Measurements from ENCODE around the gene CTSO.

Gene CTSO

DNA sequence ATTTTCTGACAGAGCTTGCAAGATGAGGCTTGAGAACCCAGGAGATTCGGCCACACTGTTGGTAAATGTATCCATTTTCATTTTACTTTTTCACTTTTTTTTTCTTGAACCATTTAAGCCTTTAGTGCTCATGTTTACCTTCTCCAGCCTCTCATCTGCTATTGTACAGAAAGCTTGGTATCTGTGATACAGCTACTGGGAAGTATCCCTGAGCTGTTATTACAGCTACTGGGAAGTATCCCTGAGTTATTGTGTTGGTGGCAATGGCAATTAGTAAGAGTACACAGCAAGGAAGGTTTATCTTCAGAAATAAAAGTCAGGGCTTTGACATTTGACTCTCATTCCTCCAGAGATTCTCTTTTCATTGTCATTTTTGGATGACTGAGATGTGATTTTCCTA, 11.8 kb downstream of the CTSO start:
- TF ChIP-seq GATA3 (IDR thresholded peaks at IDR 0.05; ENCODE audit: low read depth, low read length) = no peak
- no peak for TF ChIP-seq GATA2 (IDR thresholded peaks at IDR 0.05; ENCODE audit: low read depth, low read length)

GRCh38 chr4:155941085-155941790, 12.4 kb downstream of the CTSO start:
- TF ChIP-seq GATA3 (IDR thresholded peaks at IDR 0.05; ENCODE audit: low read depth, low read length) (no peak), GATA2 (IDR thresholded peaks at IDR 0.05; ENCODE audit: low read depth, low read length) (no peak)

DNA sequence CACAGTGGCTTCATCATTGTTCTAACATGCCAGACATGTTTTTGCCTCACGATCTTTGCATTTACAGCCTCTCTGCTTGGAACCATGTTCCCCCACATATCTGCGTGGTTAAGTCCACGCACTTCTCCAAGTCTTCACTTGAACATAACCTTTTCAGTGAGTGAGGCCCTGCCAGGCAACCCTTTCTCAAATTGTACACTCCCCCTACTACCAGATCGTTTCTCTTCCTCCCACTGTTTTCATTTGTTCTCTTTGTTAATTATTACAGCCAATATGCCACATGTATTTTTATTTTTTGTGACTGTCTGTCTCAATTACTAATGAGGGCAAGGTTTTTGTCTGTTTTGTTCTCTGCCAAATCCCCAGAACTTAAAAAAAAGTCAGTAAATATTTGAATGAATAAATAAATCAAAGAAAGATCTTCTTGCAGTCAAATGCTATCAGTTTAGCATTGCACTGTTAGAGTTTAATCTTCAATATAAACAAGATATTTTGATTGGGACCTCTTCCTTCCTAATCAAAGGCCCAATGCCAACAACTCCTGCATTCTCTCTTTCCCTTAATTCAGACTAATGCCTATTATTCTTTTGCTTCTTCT, 18.2 kb downstream of the CTSO start:
- TF ChIP-seq GATA3 (IDR thresholded peaks at IDR 0.05; ENCODE audit: low read depth, low read length) (no peak), GATA2 (IDR thresholded peaks at IDR 0.05; ENCODE audit: low read depth, low read length) (no peak)

DNA sequence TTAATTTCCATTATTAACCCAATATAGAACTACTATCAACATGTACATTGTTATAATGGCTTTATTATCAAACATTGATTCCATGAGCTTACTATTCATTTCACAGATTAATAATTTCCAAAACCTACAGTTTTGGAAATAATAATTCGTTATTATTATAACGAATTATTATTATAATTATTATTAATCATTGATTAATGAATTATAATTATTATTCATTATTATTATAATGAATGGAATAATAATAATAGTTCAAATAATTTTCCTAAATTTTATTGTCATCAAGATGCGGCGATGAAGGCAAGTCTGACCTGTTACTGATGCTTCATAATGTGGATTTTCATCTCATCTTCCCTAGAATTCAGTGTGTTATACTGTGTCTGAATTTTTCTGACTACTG, 22.0 kb downstream of the CTSO start:
- TF ChIP-seq GATA2 (IDR thresholded peaks at IDR 0.05; ENCODE audit: low read depth, low read length) (no peak), GATA3 (IDR thresholded peaks at IDR 0.05; ENCODE audit: low read depth, low read length) (no peak)

- TF ChIP-seq GATA3 (IDR thresholded peaks at IDR 0.05; ENCODE audit: low read depth, low read length) (no peak), GATA2 (IDR thresholded peaks at IDR 0.05; ENCODE audit: low read depth, low read length) (no peak)
Observed at GRCh38 chr4:155930330-155930729, 23.3 kb downstream of the CTSO start.

DNA sequence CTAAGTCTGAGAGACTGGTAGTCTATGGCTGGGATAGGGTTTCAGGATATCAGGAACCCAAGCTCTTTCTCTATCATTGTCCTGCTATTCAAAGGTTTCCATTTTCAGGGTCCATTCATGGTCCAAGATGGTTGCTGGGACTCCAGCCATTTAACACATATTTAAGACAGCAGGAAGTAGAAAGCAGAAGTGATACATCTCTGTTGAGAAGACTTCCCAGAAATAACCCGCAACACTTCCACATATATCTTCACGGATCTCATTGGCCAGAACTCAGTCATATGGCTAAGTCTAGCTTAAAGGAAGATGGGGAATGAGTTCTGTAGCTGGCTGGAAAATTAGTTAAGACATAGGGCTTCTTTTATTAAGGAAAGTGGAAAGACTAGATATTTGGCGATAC, 23.8 kb downstream of the CTSO start:
- TF ChIP-seq GATA2 (IDR thresholded peaks at IDR 0.05; ENCODE audit: low read depth, low read length) = no peak
- TF ChIP-seq GATA3 (IDR thresholded peaks at IDR 0.05; ENCODE audit: low read depth, low read length) = no peak

- TF ChIP-seq GATA2 (IDR thresholded peaks at IDR 0.05; ENCODE audit: low read depth, low read length) (no peak), GATA3 (IDR thresholded peaks at IDR 0.05; ENCODE audit: low read depth, low read length) (no peak)
Observed at GRCh38 chr4:155924637-155925036, 29.0 kb downstream of the CTSO start.

- TF ChIP-seq GATA3 (IDR thresholded peaks at IDR 0.05; ENCODE audit: low read depth, low read length) (no peak), GATA2 (IDR thresholded peaks at IDR 0.05; ENCODE audit: low read depth, low read length) (no peak)
Observed at GRCh38 chr4:155921597-155921996, 32.1 kb downstream of the CTSO start.

DNA sequence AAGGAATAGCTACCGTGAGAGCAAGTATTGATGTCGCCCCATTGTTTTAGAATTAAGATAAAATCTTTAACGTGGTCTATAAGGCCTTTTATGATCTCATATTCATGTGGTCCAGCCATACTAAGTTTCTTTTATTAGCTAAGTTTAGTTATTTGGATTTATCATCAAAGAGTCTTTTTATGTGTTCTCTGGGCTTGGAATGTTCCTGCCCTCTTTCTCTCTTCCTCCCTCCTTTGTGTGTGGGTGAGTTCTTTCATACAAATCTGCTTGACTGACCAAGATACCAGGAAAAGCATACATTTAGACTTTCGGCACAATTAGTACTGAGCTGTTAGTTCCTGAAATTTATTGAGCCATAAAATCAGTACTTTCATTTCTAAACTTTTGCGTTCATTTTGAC, 38.9 kb downstream of the CTSO start:
- no peak for TF ChIP-seq GATA2 (IDR thresholded peaks at IDR 0.05; ENCODE audit: low read depth, low read length)

GRCh38 chr4:155911905-155912304, 41.8 kb downstream of the CTSO start:
- TF ChIP-seq GATA2 (IDR thresholded peaks at IDR 0.05; ENCODE audit: low read depth, low read length) (no peak), GATA3 (IDR thresholded peaks at IDR 0.05; ENCODE audit: low read depth, low read length) (no peak)

- TF ChIP-seq GATA2 (IDR thresholded peaks at IDR 0.05; ENCODE audit: low read depth, low read length) = no peak
- no peak for TF ChIP-seq GATA3 (IDR thresholded peaks at IDR 0.05; ENCODE audit: low read depth, low read length)
Observed at GRCh38 chr4:155909615-155910226, 43.9 kb downstream of the CTSO start.

- TF ChIP-seq GATA3 (IDR thresholded peaks at IDR 0.05; ENCODE audit: low read depth, low read length) (no peak), GATA2 (IDR thresholded peaks at IDR 0.05; ENCODE audit: low read depth, low read length) (no peak)
Observed at GRCh38 chr4:155908187-155909139, 45.2 kb downstream of the CTSO start.

DNA sequence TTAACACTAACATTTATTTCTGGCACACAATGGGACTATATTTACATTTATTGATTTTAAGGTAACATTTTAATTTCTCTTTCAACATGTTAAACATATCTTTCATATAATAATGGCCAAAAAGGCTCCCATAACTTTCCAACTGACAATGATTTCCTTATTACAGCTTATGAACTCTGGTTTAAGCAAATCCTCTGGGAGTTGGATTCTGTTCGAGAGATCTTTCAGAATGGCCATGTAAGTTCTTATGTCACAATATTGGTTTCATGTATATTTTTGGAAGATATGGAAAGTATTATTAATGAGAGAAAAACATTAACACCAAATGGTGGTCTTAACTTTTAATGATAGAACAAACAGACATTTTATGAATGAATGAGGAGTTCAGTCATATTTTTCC, 46.1 kb downstream of the CTSO start:
- no peak for TF ChIP-seq GATA2 (IDR thresholded peaks at IDR 0.05; ENCODE audit: low read depth, low read length)
- TF ChIP-seq GATA3 (IDR thresholded peaks at IDR 0.05; ENCODE audit: low read depth, low read length) = no peak

All from SH-SY5Y (cell line).